Liver (tissue), 9 donors: ENCODE results near the gene FARSA. TPM values are rescaled to one million over a fixed set of nuclear protein-coding genes. Genes with fewer than 3 reads are reported as not detected.

ENCODE experiments used
- DNase-seq: peaks from one replicate; pipeline ENCODE4 v3.0.0-alpha.2; 2017; ENCODE audit warnings: low spot score
- H3K27ac ChIP-seq, 2 donors: one replicate each; pipeline ENCODE4 v1.7.0; 2013; ENCODE audit warnings: inconsistent platforms in 2 of 2, low read length in 2 of 2, control low read depth in 1 of 2, low read depth in 1 of 2, mild to moderate bottlenecking in 1 of 2
- H3K27me3 ChIP-seq, 4 donors: one replicate each; pipeline versions ENCODE4 v1.6.1 to v1.7.0; 2013; ENCODE audit warnings: low read length in 3 of 4, inconsistent platforms in 1 of 4, mild to moderate bottlenecking in 1 of 4, moderate library complexity in 1 of 4; ENCODE audit not compliant: control insufficient read depth in 4 of 4, insufficient read depth in 4 of 4
- H3K36me3 ChIP-seq, 4 donors: one replicate each; pipeline versions ENCODE4 v1.6.1 to v1.7.0; 2013; ENCODE audit warnings: low read length in 3 of 4, mild to moderate bottlenecking in 3 of 4, low read depth in 1 of 4, moderate library complexity in 1 of 4; ENCODE audit not compliant: control insufficient read depth in 4 of 4, insufficient read depth in 3 of 4
- H3K4me1 ChIP-seq, 4 donors: one replicate each; pipeline versions ENCODE4 v1.6.1 to v1.7.0; 2013; ENCODE audit warnings: low read length in 3 of 4, mild to moderate bottlenecking in 3 of 4, moderate library complexity in 1 of 4; ENCODE audit not compliant: control insufficient read depth in 4 of 4, insufficient read depth in 4 of 4
- H3K4me3 ChIP-seq, 3 donors: one replicate each; pipeline versions ENCODE4 v1.6.1 to v1.7.0; 2013; ENCODE audit warnings: low read length in 3 of 3, control low read depth in 1 of 3, low read depth in 1 of 3, mild to moderate bottlenecking in 1 of 3
- H3K9ac ChIP-seq, 2 donors: one replicate each; pipeline ENCODE4 v1.7.0; 2013; ENCODE audit warnings: low read length in 2 of 2, mild to moderate bottlenecking in 2 of 2, moderate library complexity in 2 of 2, control low read depth in 1 of 2, low read depth in 1 of 2
- H3K9me3 ChIP-seq, 4 donors: one replicate each; pipeline versions ENCODE4 v1.6.1 to v1.7.0; 2013; ENCODE audit warnings: low read length in 3 of 4; ENCODE audit not compliant: control insufficient read depth in 4 of 4
- ATF3 ChIP-seq: IDR thresholded peaks from 2 replicates; pipeline ENCODE4 v1.6.1; 2016; ENCODE audit warnings: antibody characterized with exemption
- EGR1 ChIP-seq, 2 donors: IDR thresholded peaks; 2 replicates each; pipeline ENCODE4 v1.6.1; 2016 to 2018; ENCODE audit warnings: antibody characterized with exemption in 2 of 2, low read depth in 2 of 2
- FOXA1 ChIP-seq: IDR thresholded peaks from 2 replicates; pipeline ENCODE4 v1.6.1; 2016; ENCODE audit warnings: antibody characterized with exemption
- FOXA2 ChIP-seq: IDR thresholded peaks from 2 replicates; pipeline ENCODE4 v1.6.1; 2016; ENCODE audit warnings: antibody characterized with exemption
- GABPA ChIP-seq, 2 donors: IDR thresholded peaks in 1 of 2; conservative IDR thresholded peaks in 1 of 2; 2 replicates each; pipeline ENCODE4 v1.6.1; 2016; ENCODE audit warnings: antibody characterized with exemption in 2 of 2, mild to moderate bottlenecking in 1 of 2, moderate library complexity in 1 of 2
- HNF4A ChIP-seq, 2 donors: conservative IDR thresholded peaks; 2 replicates each; pipeline ENCODE4 v1.6.1; 2016; ENCODE audit warnings: antibody characterized with exemption in 2 of 2, mild to moderate bottlenecking in 2 of 2
- HNF4G ChIP-seq: IDR thresholded peaks from 2 replicates; pipeline ENCODE4 v1.6.1; 2016; ENCODE audit warnings: antibody characterized with exemption
- JUND ChIP-seq, 2 donors: IDR thresholded peaks; 2 replicates each; pipeline ENCODE4 v1.6.1; 2016; ENCODE audit warnings: antibody characterized with exemption in 2 of 2
- NR2F2 ChIP-seq: IDR thresholded peaks from 2 replicates; pipeline ENCODE4 v1.6.1; 2016; ENCODE audit warnings: antibody characterized with exemption
- RAD21 ChIP-seq, 2 donors: IDR thresholded peaks; 2 replicates each; pipeline ENCODE4 v1.6.1; 2016; ENCODE audit warnings: antibody characterized with exemption in 2 of 2, mild to moderate bottlenecking in 2 of 2
- REST ChIP-seq: IDR thresholded peaks from 2 replicates; pipeline ENCODE4 v1.6.1; 2016; ENCODE audit warnings: antibody characterized with exemption, mild to moderate bottlenecking
- RXRA ChIP-seq, 2 donors: IDR thresholded peaks; 2 replicates each; pipeline ENCODE4 v1.6.1; 2017 to 2018; ENCODE audit warnings: antibody characterized with exemption in 2 of 2, mild to moderate bottlenecking in 1 of 2
- SP1 ChIP-seq: IDR thresholded peaks from 2 replicates; pipeline ENCODE4 v1.6.1; 2018; ENCODE audit warnings: antibody characterized with exemption, mild to moderate bottlenecking
- TAF1 ChIP-seq: conservative IDR thresholded peaks from 2 replicates; pipeline ENCODE4 v1.6.1; 2016; ENCODE audit warnings: antibody characterized with exemption, mild to moderate bottlenecking
- YY1 ChIP-seq: IDR thresholded peaks from 2 replicates; pipeline ENCODE4 v1.6.1; 2016; ENCODE audit warnings: antibody characterized with exemption, mild to moderate bottlenecking
- ZBTB33 ChIP-seq: IDR thresholded peaks from 2 replicates; pipeline ENCODE4 v1.6.1; 2016; ENCODE audit warnings: antibody characterized with exemption
- WGBS: extraction: QIAGEN DNeasy Blood & Tissue Kit; methylation state at CpG from one replicate; pipeline ENCODE4 v1.1.7; 2013; 5-methylcytosine and 5-hydroxymethylcytosine counted together
- polyA plus RNA-seq, 2 donors: library from polyadenylated mRNA; stranded (reverse) in 1 of 2; unstranded in 1 of 2; fragments of 200-250 nt in 1 of 2; fragments of >200 nt in 1 of 2; fragmentation: Nextera tagmentation in 1 of 2; extraction: Ambion mirVana in 1 of 2; gene quantifications; one replicate each; pipeline versions ENCODE4 v1.2.1 to v1.2.3, GENCODE V29; 2013 to 2015
- total RNA-seq, 2 donors: library from RNA; depleted of rRNA; stranded (reverse); fragments of >200 nt; gene quantifications; one replicate each; pipeline ENCODE4 v1.2.3, GENCODE V29; 2014
- TF ChIP-seq, protein P1 (sequence below): IDR thresholded peaks from 2 replicates; pipeline ENCODE4 v1.6.1; 2016; ENCODE audit warnings: antibody characterized with exemption
- TF ChIP-seq, protein P2 (sequence below): fragments of 150-350 bp; IDR thresholded peaks from 2 replicates; pipeline ENCODE4 v1.5.1; 2017; ENCODE audit warnings: improper control_type of control experiment, low read depth, low read length; ENCODE audit not compliant: missing input control
- donor health status: healthy.
- donor health status: healthy.
- donor health status: healthy.
- donor health status: healthy.
- donor health status: healthy.

Gene FARSA
- total and polyA plus RNA-seq, 4 donors: 29.8 to 50.1 (median 34.3) TPM

- Histone ChIP-seq H3K4me1 (peaks cover 0 to 7% (median 2%) of the 10 kb centered on the region in 4 donors), H3K9me3 (no peaks in the 10 kb centered on the region), H3K9ac (no peak overlapping the region), H3K36me3 (no peaks in the 10 kb centered on the region), H3K4me3 (no peak overlapping the region), H3K27ac (no peak overlapping the region), H3K27me3 (no peaks in the 10 kb centered on the region)
- no peak for DNase-seq
- 88% methylated on average over 6 of the region's 6 CpGs for WGBS
- TF ChIP-seq, protein P1, sequence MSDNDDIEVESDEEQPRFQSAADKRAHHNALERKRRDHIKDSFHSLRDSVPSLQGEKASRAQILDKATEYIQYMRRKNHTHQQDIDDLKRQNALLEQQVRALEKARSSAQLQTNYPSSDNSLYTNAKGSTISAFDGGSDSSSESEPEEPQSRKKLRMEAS: no peak
- TF ChIP-seq ZBTB33 (no peak), SP1 (no peak), RXRA (IDR thresholded peaks at IDR 0.05) (no peak), HNF4A (conservative IDR thresholded peaks at IDR 0.05) (no peak), HNF4G (no peak), EGR1 (IDR thresholded peaks at IDR 0.05; ENCODE audit: low read depth in 2 of 2) (no peak), JUND (IDR thresholded peaks at IDR 0.05) (no peak), GABPA (IDR thresholded peaks at IDR 0.05 in 1 of 2, conservative IDR thresholded peaks at IDR 0.05 in 1 of 2) (no peak), ATF3 (no peak), TAF1 (no peak), YY1 (no peak), REST (no peak), FOXA1 (no peak)
- TF ChIP-seq, protein P2, sequence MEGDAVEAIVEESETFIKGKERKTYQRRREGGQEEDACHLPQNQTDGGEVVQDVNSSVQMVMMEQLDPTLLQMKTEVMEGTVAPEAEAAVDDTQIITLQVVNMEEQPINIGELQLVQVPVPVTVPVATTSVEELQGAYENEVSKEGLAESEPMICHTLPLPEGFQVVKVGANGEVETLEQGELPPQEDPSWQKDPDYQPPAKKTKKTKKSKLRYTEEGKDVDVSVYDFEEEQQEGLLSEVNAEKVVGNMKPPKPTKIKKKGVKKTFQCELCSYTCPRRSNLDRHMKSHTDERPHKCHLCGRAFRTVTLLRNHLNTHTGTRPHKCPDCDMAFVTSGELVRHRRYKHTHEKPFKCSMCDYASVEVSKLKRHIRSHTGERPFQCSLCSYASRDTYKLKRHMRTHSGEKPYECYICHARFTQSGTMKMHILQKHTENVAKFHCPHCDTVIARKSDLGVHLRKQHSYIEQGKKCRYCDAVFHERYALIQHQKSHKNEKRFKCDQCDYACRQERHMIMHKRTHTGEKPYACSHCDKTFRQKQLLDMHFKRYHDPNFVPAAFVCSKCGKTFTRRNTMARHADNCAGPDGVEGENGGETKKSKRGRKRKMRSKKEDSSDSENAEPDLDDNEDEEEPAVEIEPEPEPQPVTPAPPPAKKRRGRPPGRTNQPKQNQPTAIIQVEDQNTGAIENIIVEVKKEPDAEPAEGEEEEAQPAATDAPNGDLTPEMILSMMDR: no peak
These were observed 49.1 kb upstream of the FARSA start for GRCh38 chr19:12982648-12983047.

DNA sequence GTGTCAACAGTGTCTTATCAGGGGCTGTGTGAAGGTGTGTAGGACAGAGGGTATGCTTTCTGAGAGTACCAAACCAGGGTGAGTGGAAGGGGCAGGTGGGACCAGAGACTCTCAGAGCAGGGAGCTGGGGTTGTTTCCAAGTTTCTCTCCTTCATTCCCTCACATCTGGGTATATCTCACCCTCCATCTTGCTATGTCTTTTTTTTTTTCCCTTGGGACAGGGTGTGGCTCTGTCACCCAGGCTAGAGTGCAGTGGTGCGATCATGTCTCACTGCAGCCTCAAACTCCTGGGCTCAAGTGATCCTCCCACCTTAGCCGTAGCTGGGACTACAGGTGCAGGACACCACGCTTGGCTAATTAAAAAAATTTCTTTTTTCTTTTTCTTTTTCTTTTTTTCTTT lies 46.5 kb upstream of the FARSA start:
- TF ChIP-seq ZBTB33 (no peak), JUND (IDR thresholded peaks at IDR 0.05) (no peak), FOXA1 (no peak), RAD21 (IDR thresholded peaks at IDR 0.05) (no peak), TAF1 (no peak), GABPA (IDR thresholded peaks at IDR 0.05 in 1 of 2, conservative IDR thresholded peaks at IDR 0.05 in 1 of 2) (no peak), SP1 (no peak), HNF4G (no peak), ATF3 (no peak), NR2F2 (no peak), YY1 (no peak), HNF4A (conservative IDR thresholded peaks at IDR 0.05) (no peak), FOXA2 (no peak), EGR1 (IDR thresholded peaks at IDR 0.05; ENCODE audit: low read depth in 2 of 2) (no peak)
- TF ChIP-seq, protein P2: no peak
- 87% methylated on average over 3 of the region's 3 CpGs for WGBS
- H3K4me3 ChIP-seq: no peak overlapping the region
- no peak overlapping the region for H3K9ac ChIP-seq
- no peaks in the 10 kb centered on the region for H3K36me3 ChIP-seq
- DNase-seq: no peak
- H3K27me3 ChIP-seq: no peaks in the 10 kb centered on the region
- peaks cover 0 to 7% (median 2%) of the 10 kb centered on the region in 4 donors for H3K4me1 ChIP-seq
- H3K27ac ChIP-seq: no peak overlapping the region
- H3K9me3 ChIP-seq: no peaks in the 10 kb centered on the region
